Measurements from ENCODE around the gene CHD3. TPM values are rescaled to one million over a fixed set of nuclear protein-coding genes. Genes with fewer than 3 reads are reported as not detected.
A peak's percentile ranks its signal among the peaks of the same experiment; 100 is the strongest.

The CHD3 gene
- total and polyA plus RNA-seq, 2 donors (not counting 3 experiments of a cell fraction or from before 2014, with no cell fraction given), result 102 to 185 TPM

DNA sequence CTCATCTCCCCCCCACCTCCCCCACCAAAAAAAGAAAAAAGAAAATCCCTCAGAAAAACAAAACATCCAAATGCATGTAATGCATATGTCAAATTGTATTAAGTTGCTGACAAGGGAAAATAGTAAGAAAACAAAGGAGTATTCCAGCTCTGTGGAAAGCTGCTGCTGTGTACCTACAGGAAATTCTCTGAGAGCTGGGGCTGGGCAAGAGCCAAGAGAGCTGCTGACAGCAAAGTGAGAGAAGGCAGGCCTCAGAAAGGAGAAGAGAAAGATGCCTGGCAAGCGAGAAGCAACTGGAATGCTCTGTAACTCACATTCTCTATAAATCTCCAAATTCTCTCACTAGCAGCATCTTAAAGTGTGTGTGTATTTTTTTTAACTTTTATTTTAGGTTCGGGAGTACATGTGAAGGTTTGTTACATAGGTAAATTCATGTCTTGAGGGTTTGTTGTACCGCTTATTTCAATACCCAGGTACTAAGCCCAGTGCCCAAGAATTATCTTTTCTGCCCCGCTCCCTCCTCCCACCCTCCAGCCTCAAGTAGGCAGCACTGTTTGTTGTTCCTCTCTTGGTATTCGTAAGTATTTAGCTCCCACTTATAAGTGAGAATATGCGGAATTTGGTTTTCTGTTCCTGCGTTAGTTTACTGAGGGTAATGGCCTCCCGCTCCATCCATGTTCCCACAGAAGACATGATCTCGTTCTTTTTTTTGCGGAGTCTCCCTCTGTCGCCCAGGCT, 67.8 kb downstream of the CHD3 start:
- Histone ChIP-seq H3K4me3 (replicated peaks in 1 of 3; ENCODE audit: insufficient read depth in 1 of 3, low read depth in 1 of 3, low read length in 3 of 3) (no peak overlapping the region), H3K9me3 (replicated peaks; ENCODE audit: control insufficient read depth, insufficient read depth, low read length) (no peaks in the 10 kb centered on the region), H3K4me1 (ENCODE audit: control insufficient read depth, extremely low read depth, insufficient read depth, low read length) (no peaks in the 10 kb centered on the region), H3K9ac (replicated peaks; ENCODE audit: extremely low read depth, insufficient read depth, low read length) (no peak overlapping the region), H3K4me2 (ENCODE audit: insufficient read depth, low read length) (no peak overlapping the region), H4K20me1 (replicated peaks; ENCODE audit: control insufficient read depth, extremely low read depth, insufficient read depth, low read length) (no peaks in the 10 kb centered on the region), H3K79me2 (ENCODE audit: control insufficient read depth, insufficient read depth, low read length) (no peaks in the 10 kb centered on the region), H3K27ac (ENCODE audit: insufficient read depth, low read depth, low read length) (no peak overlapping the region), H3K36me3 (ENCODE audit: control insufficient read depth in 2 of 2, extremely low read depth in 1 of 2, insufficient read depth in 2 of 2, low read length in 2 of 2) (no peaks in the 10 kb centered on the region), H3K27me3 (ENCODE audit: control insufficient read depth in 2 of 2, insufficient read depth in 2 of 2, low read length in 2 of 2) (peaks cover under 1 to 2% of the 10 kb centered on the region in 2 experiments), H2AFZ (ENCODE audit: low read depth, low read length) (no peak overlapping the region), H3K9me1 (replicated peaks; ENCODE audit: control insufficient read depth, extremely low read depth, insufficient read depth, low read length) (no peaks in the 10 kb centered on the region)
- POLR2A ChIA-PET, result interaction anchor here (0.7 kb wide), 1 partner anchor 23 kb away, joined by 5 read pairs; no protein-coding TSS in a partner anchor
- TF ChIP-seq, protein P1, sequence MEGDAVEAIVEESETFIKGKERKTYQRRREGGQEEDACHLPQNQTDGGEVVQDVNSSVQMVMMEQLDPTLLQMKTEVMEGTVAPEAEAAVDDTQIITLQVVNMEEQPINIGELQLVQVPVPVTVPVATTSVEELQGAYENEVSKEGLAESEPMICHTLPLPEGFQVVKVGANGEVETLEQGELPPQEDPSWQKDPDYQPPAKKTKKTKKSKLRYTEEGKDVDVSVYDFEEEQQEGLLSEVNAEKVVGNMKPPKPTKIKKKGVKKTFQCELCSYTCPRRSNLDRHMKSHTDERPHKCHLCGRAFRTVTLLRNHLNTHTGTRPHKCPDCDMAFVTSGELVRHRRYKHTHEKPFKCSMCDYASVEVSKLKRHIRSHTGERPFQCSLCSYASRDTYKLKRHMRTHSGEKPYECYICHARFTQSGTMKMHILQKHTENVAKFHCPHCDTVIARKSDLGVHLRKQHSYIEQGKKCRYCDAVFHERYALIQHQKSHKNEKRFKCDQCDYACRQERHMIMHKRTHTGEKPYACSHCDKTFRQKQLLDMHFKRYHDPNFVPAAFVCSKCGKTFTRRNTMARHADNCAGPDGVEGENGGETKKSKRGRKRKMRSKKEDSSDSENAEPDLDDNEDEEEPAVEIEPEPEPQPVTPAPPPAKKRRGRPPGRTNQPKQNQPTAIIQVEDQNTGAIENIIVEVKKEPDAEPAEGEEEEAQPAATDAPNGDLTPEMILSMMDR (IDR thresholded peaks at IDR 0.05; ENCODE audit: extremely low read depth in 1 of 2, insufficient read depth in 1 of 2, low read depth in 1 of 2, low read length in 2 of 2), result no peak
- TF ChIP-seq, protein P2, sequence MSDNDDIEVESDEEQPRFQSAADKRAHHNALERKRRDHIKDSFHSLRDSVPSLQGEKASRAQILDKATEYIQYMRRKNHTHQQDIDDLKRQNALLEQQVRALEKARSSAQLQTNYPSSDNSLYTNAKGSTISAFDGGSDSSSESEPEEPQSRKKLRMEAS (IDR thresholded peaks at IDR 0.05; ENCODE audit: insufficient read depth, insufficient read length), result no peak
- TF ChIP-seq FOS (IDR thresholded peaks at IDR 0.05; ENCODE audit: borderline replicate concordance, insufficient read depth, low read length), result no peak
- no peak for TF ChIP-seq JUN (IDR thresholded peaks at IDR 0.05; ENCODE audit: borderline replicate concordance, insufficient read depth, insufficient read length, low read depth)
- no peak for TF ChIP-seq POLR2AphosphoS5 (IDR thresholded peaks at IDR 0.05; ENCODE audit: insufficient read depth, low read depth, low read length)
- TF ChIP-seq MYC (IDR thresholded peaks at IDR 0.05; ENCODE audit: low read depth, low read length), result no peak
- TF ChIP-seq GATA2 (IDR thresholded peaks at IDR 0.05; ENCODE audit: insufficient read depth, insufficient read length, low read depth, low read length), result no peak
- TF ChIP-seq EZH2 (IDR thresholded peaks at IDR 0.05; ENCODE audit: borderline replicate concordance, low read depth, low read length, severe bottlenecking), result no peak
- TF ChIP-seq POLR2A (IDR thresholded peaks at IDR 0.05; ENCODE audit: low read depth, low read length), result no peak
- dilution Hi-C loops (cut with MboI; ENCODE audit: extremely low pct_ligation_motif_present, low sequenced_read_pairs), result no loop called here
- intact Hi-C loops (cut with micrococcal nuclease), result no loop called here
- peak; percentile 46 for FAIRE-seq
- BruUV-seq (replicated peaks), result no TSS peak
- peak; percentile 25 for DNase-seq (ENCODE audit: low read depth, low spot score)
- CTCF ChIA-PET, result interaction anchor here (0.7 to 1.7 kb wide), 6 partner anchors 10 to 85 kb away, joined by 3 to 4 read pairs (median 4); no protein-coding TSS in a partner anchor
